ENCODE measurements around the gene AKNAD1.

Gene AKNAD1

GRCh38 chr1:108832929-108833328, 24.0 kb downstream of the AKNAD1 start:
- ATAC-seq (replicated peaks) (no peak), DNase-seq (no peak)
- H3K9me3 Mint-ChIP-seq = no peaks in the 10 kb centered on the region
- peaks cover 5 to 17% of the 10 kb centered on the region in 2 donors for H3K27me3 Mint-ChIP-seq
- H3K27ac Mint-ChIP-seq = no peak overlapping the region
- H3K4me3 Mint-ChIP-seq = no peak overlapping the region
- no peaks in the 10 kb centered on the region for H3K36me3 Mint-ChIP-seq (ENCODE audit: insufficient read depth)
- peaks cover 0 to 2% of the 10 kb centered on the region in 2 donors for H3K4me1 Mint-ChIP-seq (ENCODE audit: low read depth in 2 of 2)

- Mint-ChIP-seq H3K4me1 (ENCODE audit: low read depth in 2 of 2) (peaks cover 0 to 2% of the 10 kb centered on the region in 2 donors), H3K9me3 (no peaks in the 10 kb centered on the region), H3K4me3 (no peak overlapping the region), H3K27ac (peak overlapping the region in 1 of 2 donors; percentile 77), H3K36me3 (ENCODE audit: insufficient read depth) (no peaks in the 10 kb centered on the region), H3K27me3 (peaks cover 5 to 8% of the 10 kb centered on the region in 2 donors)
- DNase-seq (no peak), ATAC-seq (replicated peaks) (no peak)
Observed at GRCh38 chr1:108831225-108831624, 25.7 kb downstream of the AKNAD1 start.

- H3K9me3 Mint-ChIP-seq = no peaks in the 10 kb centered on the region
- H3K4me1 Mint-ChIP-seq (ENCODE audit: low read depth in 2 of 2) = peaks cover 0 to 2% of the 10 kb centered on the region in 2 donors
- ATAC-seq (replicated peaks) (no peak), DNase-seq (no peak)
- H3K36me3 Mint-ChIP-seq (ENCODE audit: insufficient read depth) = no peaks in the 10 kb centered on the region
- no peak overlapping the region for H3K4me3 Mint-ChIP-seq
- no peak overlapping the region for H3K27ac Mint-ChIP-seq
- H3K27me3 Mint-ChIP-seq = no peaks in the 10 kb centered on the region
Observed at GRCh38 chr1:108830119-108831008, 26.5 kb downstream of the AKNAD1 start.

- Mint-ChIP-seq H3K36me3 (ENCODE audit: insufficient read depth) (no peaks in the 10 kb centered on the region), H3K27me3 (no peaks in the 10 kb centered on the region), H3K9me3 (no peaks in the 10 kb centered on the region), H3K27ac (no peak overlapping the region), H3K4me1 (ENCODE audit: low read depth in 2 of 2) (peaks cover 0 to 2% of the 10 kb centered on the region in 2 donors), H3K4me3 (no peak overlapping the region)
- ATAC-seq (replicated peaks) = no peak
- no peak for DNase-seq
Observed at GRCh38 chr1:108829498-108829916, 27.4 kb downstream of the AKNAD1 start.

- Mint-ChIP-seq H3K27ac (no peak overlapping the region), H3K4me3 (no peak overlapping the region), H3K4me1 (ENCODE audit: low read depth in 2 of 2) (peaks cover 0 to 2% of the 10 kb centered on the region in 2 donors), H3K27me3 (peaks cover 0 to under 1% of the 10 kb centered on the region in 2 donors), H3K36me3 (ENCODE audit: insufficient read depth) (no peaks in the 10 kb centered on the region), H3K9me3 (no peaks in the 10 kb centered on the region)
- ATAC-seq (replicated peaks) = peak; percentile 70
- DNase-seq = peak; percentile 62 to 67 (median 63)
Observed at GRCh38 chr1:108828074-108828961, 28.6 kb downstream of the AKNAD1 start.

- ATAC-seq (replicated peaks) = no peak
- H3K27ac Mint-ChIP-seq = no peak overlapping the region
- H3K4me1 Mint-ChIP-seq (ENCODE audit: low read depth in 2 of 2) = no peaks in the 10 kb centered on the region
- no peaks in the 10 kb centered on the region for H3K36me3 Mint-ChIP-seq (ENCODE audit: insufficient read depth)
- no peaks in the 10 kb centered on the region for H3K9me3 Mint-ChIP-seq
- H3K4me3 Mint-ChIP-seq = no peak overlapping the region
- H3K27me3 Mint-ChIP-seq = peaks cover 0 to 19% of the 10 kb centered on the region in 2 donors
- no peak for DNase-seq
Observed at GRCh38 chr1:108826081-108826635, 30.7 kb downstream of the AKNAD1 start.

GRCh38 chr1:108824051-108824450, 32.8 kb downstream of the AKNAD1 start:
- Mint-ChIP-seq H3K36me3 (ENCODE audit: insufficient read depth) (no peaks in the 10 kb centered on the region), H3K27ac (peak overlapping the region in 1 of 2 donors; percentile 44), H3K4me3 (no peak overlapping the region), H3K27me3 (peaks cover 0 to 27% of the 10 kb centered on the region in 2 donors), H3K9me3 (no peaks in the 10 kb centered on the region), H3K4me1 (ENCODE audit: low read depth in 2 of 2) (no peaks in the 10 kb centered on the region)
- ATAC-seq (replicated peaks) = no peak
- no peak for DNase-seq

- Mint-ChIP-seq H3K27ac (no peak overlapping the region), H3K4me3 (no peak overlapping the region), H3K9me3 (no peaks in the 10 kb centered on the region), H3K36me3 (ENCODE audit: insufficient read depth) (no peaks in the 10 kb centered on the region), H3K27me3 (peaks cover 0 to 27% of the 10 kb centered on the region in 2 donors), H3K4me1 (ENCODE audit: low read depth in 2 of 2) (no peaks in the 10 kb centered on the region)
- ATAC-seq (replicated peaks) (no peak), DNase-seq (no peak)
Observed at GRCh38 chr1:108823632-108824031, 33.3 kb downstream of the AKNAD1 start.

GRCh38 chr1:108819878-108820277, 37.0 kb downstream of the AKNAD1 start:
- H3K9me3 Mint-ChIP-seq = no peaks in the 10 kb centered on the region
- no peak overlapping the region for H3K4me3 Mint-ChIP-seq
- no peaks in the 10 kb centered on the region for H3K4me1 Mint-ChIP-seq (ENCODE audit: low read depth in 2 of 2)
- ATAC-seq (replicated peaks) (no peak), DNase-seq (no peak)
- H3K36me3 Mint-ChIP-seq (ENCODE audit: insufficient read depth) = no peaks in the 10 kb centered on the region
- H3K27me3 Mint-ChIP-seq = peaks cover 0 to 27% of the 10 kb centered on the region in 2 donors
- no peak overlapping the region for H3K27ac Mint-ChIP-seq

- H3K9me3 Mint-ChIP-seq = no peaks in the 10 kb centered on the region
- H3K36me3 Mint-ChIP-seq (ENCODE audit: insufficient read depth) = no peaks in the 10 kb centered on the region
- H3K4me1 Mint-ChIP-seq (ENCODE audit: low read depth in 2 of 2) = no peaks in the 10 kb centered on the region
- no peak overlapping the region for H3K27ac Mint-ChIP-seq
- peaks cover 0 to 22% of the 10 kb centered on the region in 2 donors for H3K27me3 Mint-ChIP-seq
- ATAC-seq (replicated peaks) = no peak
- no peak overlapping the region for H3K4me3 Mint-ChIP-seq
- DNase-seq = no peak
Observed at GRCh38 chr1:108817811-108818210, 39.1 kb downstream of the AKNAD1 start.

- Mint-ChIP-seq H3K36me3 (ENCODE audit: insufficient read depth) (no peaks in the 10 kb centered on the region), H3K27ac (no peak overlapping the region), H3K4me3 (no peak overlapping the region), H3K9me3 (no peaks in the 10 kb centered on the region), H3K4me1 (ENCODE audit: low read depth in 2 of 2) (no peaks in the 10 kb centered on the region), H3K27me3 (peaks cover 0 to 14% of the 10 kb centered on the region in 2 donors)
- ATAC-seq (replicated peaks) = no peak
- no peak for DNase-seq
Observed at GRCh38 chr1:108817016-108817415, 39.9 kb downstream of the AKNAD1 start.

- H3K4me3 Mint-ChIP-seq = no peak overlapping the region
- H3K27ac Mint-ChIP-seq = no peak overlapping the region
- H3K27me3 Mint-ChIP-seq = peaks cover 0 to 8% of the 10 kb centered on the region in 2 donors
- peaks cover 2% of the 10 kb centered on the region for H3K36me3 Mint-ChIP-seq (ENCODE audit: insufficient read depth)
- no peaks in the 10 kb centered on the region for H3K9me3 Mint-ChIP-seq
- ATAC-seq (replicated peaks) (no peak), DNase-seq (no peak)
- no peaks in the 10 kb centered on the region for H3K4me1 Mint-ChIP-seq (ENCODE audit: low read depth in 2 of 2)
Observed at GRCh38 chr1:108816049-108816893, 40.6 kb downstream of the AKNAD1 start.

Measured in effector memory CD8-positive, alpha-beta T cell (primary cell).